Measurements from ENCODE around the gene ZNF319. TPM values are rescaled to one million over a fixed set of nuclear protein-coding genes. Genes with fewer than 3 reads are reported as not detected.
A peak's percentile ranks its signal among the peaks of the same experiment; 100 is the strongest.

ZNF319 gene
- total RNA-seq, 4 donors from 2014 or later: 4.4 to 16.0 (median 8.0) TPM

GRCh38 chr16:57995721-57996405, 4.6 kb downstream of the ZNF319 start:
- no peak overlapping the region for H3K27ac ChIP-seq
- H3K36me3 ChIP-seq: peaks cover 0 to 59% of the 10 kb centered on the region in 2 donors
- no peak overlapping the region for H3K4me3 ChIP-seq
- no peak for ATAC-seq
- no peak for TF ChIP-seq POLR2AphosphoS5 (IDR thresholded peaks at IDR 0.05)
- no peak for TF ChIP-seq POLR2A (IDR thresholded peaks at IDR 0.05)
- TF ChIP-seq EP300 (IDR thresholded peaks at IDR 0.05): no peak
- TF ChIP-seq, protein P1, sequence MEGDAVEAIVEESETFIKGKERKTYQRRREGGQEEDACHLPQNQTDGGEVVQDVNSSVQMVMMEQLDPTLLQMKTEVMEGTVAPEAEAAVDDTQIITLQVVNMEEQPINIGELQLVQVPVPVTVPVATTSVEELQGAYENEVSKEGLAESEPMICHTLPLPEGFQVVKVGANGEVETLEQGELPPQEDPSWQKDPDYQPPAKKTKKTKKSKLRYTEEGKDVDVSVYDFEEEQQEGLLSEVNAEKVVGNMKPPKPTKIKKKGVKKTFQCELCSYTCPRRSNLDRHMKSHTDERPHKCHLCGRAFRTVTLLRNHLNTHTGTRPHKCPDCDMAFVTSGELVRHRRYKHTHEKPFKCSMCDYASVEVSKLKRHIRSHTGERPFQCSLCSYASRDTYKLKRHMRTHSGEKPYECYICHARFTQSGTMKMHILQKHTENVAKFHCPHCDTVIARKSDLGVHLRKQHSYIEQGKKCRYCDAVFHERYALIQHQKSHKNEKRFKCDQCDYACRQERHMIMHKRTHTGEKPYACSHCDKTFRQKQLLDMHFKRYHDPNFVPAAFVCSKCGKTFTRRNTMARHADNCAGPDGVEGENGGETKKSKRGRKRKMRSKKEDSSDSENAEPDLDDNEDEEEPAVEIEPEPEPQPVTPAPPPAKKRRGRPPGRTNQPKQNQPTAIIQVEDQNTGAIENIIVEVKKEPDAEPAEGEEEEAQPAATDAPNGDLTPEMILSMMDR (IDR thresholded peaks at IDR 0.05): no peak
- no peaks in the 10 kb centered on the region for H3K27me3 ChIP-seq
- 84% methylated on average over 5 of the region's 18 CpGs; no CpG with 5 or more reads in 1 of the 2 donors for WGBS, 2 donors (ENCODE audit: low coverage in 1 of 2)
- peaks cover 0 to 36% (median 18%) of the 10 kb centered on the region in 3 donors for H3K4me1 ChIP-seq
- no peaks in the 10 kb centered on the region for H3K9me3 ChIP-seq

GRCh38 chr16:57994778-57995177, 5.7 kb downstream of the ZNF319 start:
- H3K4me3 ChIP-seq: no peak overlapping the region
- TF ChIP-seq, protein P1 (IDR thresholded peaks at IDR 0.05): peak in 2 of 4 experiments; percentile 13 to 19
- no peak for TF ChIP-seq POLR2A (IDR thresholded peaks at IDR 0.05)
- H3K9me3 ChIP-seq: no peaks in the 10 kb centered on the region
- H3K4me1 ChIP-seq: peaks cover 0 to 33% (median 18%) of the 10 kb centered on the region in 3 donors
- no peak for ATAC-seq
- no peaks in the 10 kb centered on the region for H3K27me3 ChIP-seq
- 0 to 30% methylated on average over 3 of the region's 4 CpGs for WGBS, 2 donors (ENCODE audit: low coverage in 1 of 2)
- H3K36me3 ChIP-seq: peaks cover 0 to 59% of the 10 kb centered on the region in 2 donors
- no peak overlapping the region for H3K27ac ChIP-seq

DNA sequence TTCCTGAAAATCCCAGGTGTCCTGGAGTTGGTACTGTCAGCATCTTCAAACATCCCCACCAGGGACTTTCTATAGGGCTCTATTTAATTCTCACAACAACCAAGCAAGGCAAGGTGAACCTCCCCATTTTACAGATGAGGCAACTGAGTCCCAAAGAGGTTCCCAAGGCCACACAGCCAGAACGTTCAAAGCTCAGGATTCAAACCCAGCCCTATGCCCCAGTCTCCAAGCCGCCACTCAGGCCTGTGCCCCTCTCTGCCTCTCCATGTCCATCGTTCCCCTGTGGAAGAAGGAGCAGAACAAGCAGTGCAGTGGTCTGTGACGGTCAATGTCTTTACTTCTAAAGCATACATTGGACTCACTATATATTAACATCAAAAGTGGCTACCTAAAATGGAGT, 6.1 kb downstream of the ZNF319 start:
- H3K36me3 ChIP-seq: peaks cover 0 to 59% of the 10 kb centered on the region in 2 donors
- no peak for TF ChIP-seq POLR2AphosphoS5 (IDR thresholded peaks at IDR 0.05)
- WGBS, 2 donors (ENCODE audit: low coverage in 1 of 2): 81% methylated on average over 4 of the region's 4 CpGs; no CpG with 5 or more reads in 1 of the 2 donors

DNA sequence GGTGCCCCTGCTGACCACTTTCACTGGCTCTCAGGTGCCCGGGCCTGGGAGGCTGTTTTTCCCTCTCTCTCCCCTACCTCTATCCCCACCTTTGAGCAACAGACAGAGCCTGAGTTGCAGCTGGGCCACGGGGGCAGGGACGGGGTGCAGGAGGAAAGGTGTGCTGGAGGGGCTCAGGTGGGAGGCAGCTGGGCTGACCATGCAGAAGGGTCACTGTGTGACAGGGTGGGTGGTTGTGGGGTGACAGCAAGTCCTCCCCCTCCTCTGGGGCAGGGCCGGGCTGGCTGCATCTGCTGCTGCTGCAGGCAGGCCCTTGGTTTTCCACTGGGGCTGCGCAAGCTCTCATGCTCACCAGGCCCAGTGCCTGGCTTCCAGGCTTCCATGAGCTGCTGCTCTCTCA, 6.6 kb downstream of the ZNF319 start:
- H3K4me1 ChIP-seq: peaks cover 0 to 24% (median 9%) of the 10 kb centered on the region in 3 donors
- H3K36me3 ChIP-seq: peaks cover 0 to 59% of the 10 kb centered on the region in 2 donors
- no peaks in the 10 kb centered on the region for H3K9me3 ChIP-seq
- no peaks in the 10 kb centered on the region for H3K27me3 ChIP-seq
- no CpG with 5 or more reads among the region's 5 CpGs for WGBS, 2 donors (ENCODE audit: low coverage in 1 of 2)
- no peak for TF ChIP-seq POLR2AphosphoS5 (IDR thresholded peaks at IDR 0.05)
- no peak overlapping the region for H3K4me3 ChIP-seq
- ATAC-seq: no peak
- H3K27ac ChIP-seq: no peak overlapping the region

More for the DNA sequence above, 6.1 kb downstream of the ZNF319 start:
- no peak for ATAC-seq
- H3K4me3 ChIP-seq: no peak overlapping the region
- no peaks in the 10 kb centered on the region for H3K9me3 ChIP-seq
- no peak overlapping the region for H3K27ac ChIP-seq
- H3K27me3 ChIP-seq: no peaks in the 10 kb centered on the region
- H3K4me1 ChIP-seq: peaks cover 0 to 29% (median 14%) of the 10 kb centered on the region in 3 donors

GRCh38 chr16:57993438-57993837, 7.0 kb downstream of the ZNF319 start:
- Histone ChIP-seq H3K36me3 (peaks cover 0 to 58% of the 10 kb centered on the region in 2 donors), H3K27ac (no peak overlapping the region), H3K4me3 (no peak overlapping the region), H3K9me3 (no peaks in the 10 kb centered on the region), H3K27me3 (no peaks in the 10 kb centered on the region), H3K4me1 (peaks cover 0 to 20% (median 4%) of the 10 kb centered on the region in 3 donors)
- WGBS, 2 donors (ENCODE audit: low coverage in 1 of 2): 80% methylated on average over 1 of the region's 8 CpGs; no CpG with 5 or more reads in 1 of the 2 donors
- TF ChIP-seq POLR2A (IDR thresholded peaks at IDR 0.05) (no peak), EP300 (IDR thresholded peaks at IDR 0.05) (no peak), POLR2AphosphoS5 (IDR thresholded peaks at IDR 0.05) (no peak)
- TF ChIP-seq, protein P1 (IDR thresholded peaks at IDR 0.05): no peak
- no peak for ATAC-seq

DNA sequence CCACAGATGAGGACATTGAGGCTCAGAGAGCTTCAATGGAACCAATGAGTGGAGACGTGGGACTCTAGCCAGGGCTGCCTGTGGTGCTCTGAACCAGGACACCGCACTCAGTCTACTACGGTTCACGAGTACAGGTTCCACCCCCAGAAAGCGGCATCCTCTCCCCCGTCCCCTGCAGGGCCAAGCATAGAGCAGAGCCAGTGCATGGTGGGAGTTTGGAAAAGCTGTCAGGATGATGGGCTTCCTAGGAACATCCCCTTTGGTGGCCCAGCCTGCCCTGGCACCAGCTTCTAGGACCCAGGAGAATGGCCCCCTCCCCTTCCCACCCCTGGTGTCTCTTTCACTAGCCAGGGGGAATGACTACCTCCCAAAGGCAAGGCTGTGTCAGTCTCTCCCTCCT, 8.4 kb downstream of the ZNF319 start:
- TF ChIP-seq EP300 (IDR thresholded peaks at IDR 0.05) (no peak), POLR2AphosphoS5 (IDR thresholded peaks at IDR 0.05) (no peak), POLR2A (IDR thresholded peaks at IDR 0.05) (no peak)
- TF ChIP-seq, protein P1 (IDR thresholded peaks at IDR 0.05): no peak
- no peak for ATAC-seq
- no peak overlapping the region for H3K27ac ChIP-seq

More for the DNA sequence above, 8.4 kb downstream of the ZNF319 start:
- 96% methylated on average over 4 of the region's 6 CpGs; no CpG with 5 or more reads in 1 of the 2 donors for WGBS, 2 donors (ENCODE audit: low coverage in 1 of 2)
- Histone ChIP-seq H3K27me3 (no peaks in the 10 kb centered on the region), H3K9me3 (no peaks in the 10 kb centered on the region), H3K4me3 (no peak overlapping the region), H3K36me3 (peaks cover 0 to 45% of the 10 kb centered on the region in 2 donors), H3K4me1 (peaks cover 0 to 13% (median 0%) of the 10 kb centered on the region in 3 donors)
